Rectal smooth muscle tissue (tissue), 1 donor: ENCODE results near the gene ZBTB17.
"Not testable (repeated sequence)": the region's sequence is repeated elsewhere in the genome, so short reads cannot be mapped to it uniquely, and the experiment has no call there.

Experiments
- H3K27ac ChIP-seq: one replicate; pipeline ENCODE4 v1.7.0; 2013; ENCODE audit warnings: low read depth, low read length, inconsistent platforms
- H3K27me3 ChIP-seq: one replicate; pipeline ENCODE4 v1.7.0; 2013; ENCODE audit warnings: low read length; ENCODE audit not compliant: control insufficient read depth, insufficient read depth
- H3K36me3 ChIP-seq: one replicate; pipeline ENCODE4 v1.7.0; 2013; ENCODE audit warnings: low read length; ENCODE audit not compliant: control insufficient read depth, insufficient read depth
- H3K4me1 ChIP-seq: one replicate; pipeline ENCODE4 v1.7.0; 2013; ENCODE audit warnings: low read length; ENCODE audit not compliant: control insufficient read depth, insufficient read depth
- H3K4me3 ChIP-seq: one replicate; pipeline ENCODE4 v1.7.0; 2013; ENCODE audit warnings: low read length
- H3K9ac ChIP-seq: one replicate; pipeline ENCODE4 v1.7.0; 2013; ENCODE audit warnings: low read length

The ZBTB17 gene

DNA sequence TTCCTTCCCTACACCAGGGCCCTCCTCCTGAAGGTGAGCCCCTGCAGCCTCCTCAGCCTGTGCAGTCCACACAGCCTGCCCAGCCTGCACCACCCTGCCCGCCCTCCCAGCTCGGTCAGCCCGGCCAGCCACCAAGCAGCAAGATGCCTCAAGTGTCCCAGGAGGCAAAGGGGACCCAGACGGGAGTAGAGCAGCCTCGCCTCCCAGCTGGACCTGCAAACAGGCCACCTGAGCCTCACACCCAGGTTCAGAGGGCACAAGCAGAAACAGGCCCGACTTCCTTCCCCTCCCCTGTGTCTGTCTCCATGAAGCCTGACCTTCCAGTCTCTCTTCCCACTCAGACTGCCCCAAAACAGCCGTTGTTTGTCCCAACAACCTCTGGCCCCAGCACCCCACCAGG lies 38.8 kb downstream of the ZBTB17 start:
- no peak overlapping the region for H3K4me3 ChIP-seq
- peaks cover 54% of the 10 kb centered on the region for H3K36me3 ChIP-seq
- no peak overlapping the region for H3K27ac ChIP-seq
- no peaks in the 10 kb centered on the region for H3K4me1 ChIP-seq
- no peak overlapping the region for H3K9ac ChIP-seq
- no peaks in the 10 kb centered on the region for H3K27me3 ChIP-seq

DNA sequence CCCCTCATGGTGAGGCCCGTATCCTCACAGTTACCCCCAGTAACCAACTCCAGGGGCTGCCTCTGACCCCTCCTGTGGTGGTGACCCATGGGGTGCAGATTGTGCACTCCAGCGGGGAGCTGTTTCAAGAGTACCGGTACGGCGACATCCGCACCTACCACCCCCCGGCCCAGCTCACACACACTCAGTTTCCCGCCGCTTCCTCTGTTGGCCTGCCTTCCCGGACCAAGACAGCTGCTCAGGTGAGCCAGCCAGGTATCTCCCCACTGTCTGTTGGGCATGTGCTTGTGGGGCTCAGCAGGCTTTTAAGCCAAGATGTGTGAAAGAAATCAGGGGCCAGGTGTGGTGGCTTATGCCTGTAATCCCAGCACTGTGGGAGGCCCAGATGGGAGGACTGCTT lies 39.9 kb downstream of the ZBTB17 start:
- Histone ChIP-seq H3K27me3 (no peaks in the 10 kb centered on the region), H3K36me3 (peaks cover 50% of the 10 kb centered on the region)

DNA sequence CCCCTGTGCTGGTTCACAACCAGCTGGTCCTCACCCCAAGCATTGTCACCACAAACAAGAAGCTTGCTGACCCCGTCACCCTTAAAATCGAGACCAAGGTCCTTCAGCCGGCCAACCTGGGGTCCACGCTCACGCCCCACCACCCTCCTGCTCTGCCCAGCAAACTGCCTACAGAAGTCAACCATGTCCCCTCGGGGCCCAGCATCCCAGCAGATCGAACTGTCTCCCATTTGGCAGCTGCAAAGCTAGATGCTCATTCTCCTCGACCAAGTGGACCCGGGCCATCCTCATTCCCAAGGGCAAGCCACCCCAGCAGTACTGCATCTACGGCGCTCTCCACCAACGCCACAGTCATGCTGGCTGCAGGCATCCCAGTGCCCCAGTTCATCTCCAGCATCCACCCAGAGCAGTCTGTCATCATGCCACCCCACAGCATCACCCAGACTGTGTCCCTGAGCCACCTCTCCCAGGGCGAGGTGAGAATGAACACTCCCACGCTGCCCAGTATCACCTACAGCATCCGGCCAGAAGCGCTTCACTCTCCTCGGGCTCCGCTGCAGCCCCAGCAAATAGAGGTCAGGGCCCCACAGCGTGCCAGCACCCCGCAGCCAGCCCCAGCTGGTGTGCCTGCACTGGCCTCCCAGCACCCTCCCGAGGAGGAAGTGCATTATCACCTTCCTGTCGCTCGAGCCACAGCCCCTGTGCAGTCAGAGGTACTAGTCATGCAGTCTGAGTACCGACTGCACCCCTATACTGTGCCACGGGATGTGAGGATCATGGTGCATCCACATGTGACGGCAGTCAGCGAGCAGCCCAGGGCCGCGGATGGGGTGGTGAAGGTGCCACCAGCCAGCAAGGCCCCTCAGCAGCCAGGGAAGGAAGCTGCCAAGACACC lies 40.6 kb downstream of the ZBTB17 start:
- Histone ChIP-seq H3K27me3 (no peaks in the 10 kb centered on the region), H3K36me3 (peaks cover 51% of the 10 kb centered on the region), H3K27ac (no peak overlapping the region), H3K4me3 (no peak overlapping the region), H3K9ac (no peak overlapping the region), H3K4me1 (no peaks in the 10 kb centered on the region)

More for the DNA sequence above, 39.9 kb downstream of the ZBTB17 start:
- no peak overlapping the region for H3K4me3 ChIP-seq
- no peak overlapping the region for H3K27ac ChIP-seq
- no peaks in the 10 kb centered on the region for H3K4me1 ChIP-seq
- no peak overlapping the region for H3K9ac ChIP-seq

DNA sequence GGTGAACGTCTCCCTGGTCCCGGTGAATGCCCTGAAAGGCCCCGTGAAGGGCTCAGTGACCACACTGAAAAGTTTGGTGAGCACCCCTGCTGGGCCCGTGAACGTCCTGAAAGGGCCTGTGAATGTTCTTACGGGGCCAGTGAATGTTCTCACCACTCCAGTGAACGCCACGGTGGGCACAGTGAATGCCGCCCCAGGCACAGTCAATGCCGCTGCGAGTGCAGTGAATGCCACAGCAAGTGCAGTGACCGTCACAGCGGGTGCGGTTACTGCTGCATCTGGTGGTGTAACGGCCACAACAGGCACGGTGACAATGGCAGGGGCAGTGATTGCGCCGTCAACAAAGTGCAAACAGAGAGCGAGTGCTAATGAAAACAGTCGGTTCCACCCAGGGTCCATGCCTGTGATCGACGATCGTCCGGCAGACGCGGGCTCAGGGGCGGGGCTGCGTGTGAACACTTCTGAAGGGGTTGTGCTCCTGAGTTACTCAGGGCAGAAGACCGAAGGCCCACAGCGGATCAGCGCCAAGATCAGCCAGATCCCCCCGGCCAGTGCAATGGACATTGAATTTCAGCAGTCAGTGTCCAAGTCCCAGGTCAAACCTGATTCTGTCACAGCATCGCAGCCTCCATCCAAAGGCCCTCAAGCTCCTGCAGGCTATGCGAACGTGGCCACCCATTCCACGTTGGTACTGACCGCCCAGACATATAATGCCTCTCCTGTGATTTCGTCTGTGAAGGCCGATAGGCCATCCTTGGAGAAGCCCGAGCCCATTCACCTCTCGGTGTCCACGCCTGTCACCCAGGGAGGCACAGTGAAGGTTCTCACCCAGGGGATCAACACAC lies 41.5 kb downstream of the ZBTB17 start:
- Histone ChIP-seq H3K27me3 (no peaks in the 10 kb centered on the region), H3K36me3 (peaks cover 57% of the 10 kb centered on the region), H3K4me3 (no peak overlapping the region), H3K4me1 (no peaks in the 10 kb centered on the region), H3K27ac (no peak overlapping the region), H3K9ac (no peak overlapping the region)

DNA sequence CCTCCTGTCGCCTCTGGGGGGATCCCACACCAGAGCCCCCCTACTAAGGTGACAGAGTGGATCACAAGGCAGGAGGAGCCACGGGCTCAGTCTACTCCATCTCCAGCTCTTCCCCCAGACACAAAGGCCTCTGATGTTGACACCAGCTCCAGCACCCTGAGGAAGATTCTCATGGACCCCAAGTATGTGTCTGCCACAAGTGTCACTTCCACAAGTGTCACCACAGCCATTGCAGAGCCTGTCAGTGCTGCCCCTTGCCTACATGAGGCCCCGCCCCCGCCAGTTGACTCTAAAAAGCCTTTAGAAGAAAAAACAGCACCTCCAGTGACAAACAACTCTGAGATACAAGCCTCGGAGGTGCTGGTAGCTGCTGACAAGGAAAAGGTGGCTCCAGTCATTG lies 42.2 kb downstream of the ZBTB17 start:
- H3K27ac ChIP-seq: no peak overlapping the region
- no peak overlapping the region for H3K9ac ChIP-seq
- H3K4me1 ChIP-seq: no peaks in the 10 kb centered on the region
- H3K36me3 ChIP-seq: peaks cover 59% of the 10 kb centered on the region
- no peaks in the 10 kb centered on the region for H3K27me3 ChIP-seq
- no peak overlapping the region for H3K4me3 ChIP-seq

DNA sequence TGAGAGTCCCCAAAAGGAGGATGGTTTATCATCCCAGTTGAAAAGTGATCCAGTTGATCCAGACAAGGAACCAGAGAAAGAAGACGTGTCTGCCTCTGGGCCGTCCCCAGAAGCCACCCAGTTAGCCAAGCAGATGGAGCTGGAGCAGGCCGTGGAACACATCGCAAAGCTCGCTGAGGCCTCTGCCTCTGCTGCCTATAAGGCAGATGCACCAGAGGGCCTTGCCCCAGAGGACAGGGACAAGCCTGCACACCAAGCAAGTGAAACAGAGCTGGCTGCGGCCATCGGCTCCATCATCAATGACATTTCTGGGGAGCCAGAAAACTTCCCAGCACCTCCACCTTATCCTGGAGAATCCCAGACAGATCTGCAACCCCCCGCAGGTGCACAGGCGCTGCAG lies 43.3 kb downstream of the ZBTB17 start:
- no peak overlapping the region for H3K27ac ChIP-seq
- H3K4me3 ChIP-seq: no peak overlapping the region
- H3K36me3 ChIP-seq: peaks cover 63% of the 10 kb centered on the region
- no peaks in the 10 kb centered on the region for H3K27me3 ChIP-seq
- no peak overlapping the region for H3K9ac ChIP-seq
- H3K4me1 ChIP-seq: no peaks in the 10 kb centered on the region

DNA sequence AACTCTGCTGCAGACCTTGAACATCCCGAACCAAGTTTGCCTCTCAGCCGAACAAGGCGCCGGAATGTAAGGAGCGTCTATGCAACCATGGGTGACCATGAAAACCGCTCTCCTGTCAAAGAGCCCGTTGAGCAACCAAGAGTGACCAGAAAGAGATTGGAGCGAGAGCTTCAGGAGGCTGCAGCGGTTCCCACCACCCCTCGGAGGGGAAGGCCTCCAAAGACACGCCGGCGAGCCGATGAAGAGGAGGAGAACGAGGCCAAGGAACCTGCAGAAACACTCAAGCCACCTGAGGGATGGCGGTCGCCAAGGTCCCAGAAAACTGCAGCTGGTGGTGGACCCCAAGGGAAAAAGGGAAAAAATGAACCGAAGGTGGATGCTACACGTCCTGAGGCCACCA lies 44.0 kb downstream of the ZBTB17 start:
- H3K4me1 ChIP-seq: no peaks in the 10 kb centered on the region
- no peak overlapping the region for H3K9ac ChIP-seq
- H3K36me3 ChIP-seq: peaks cover 56% of the 10 kb centered on the region
- H3K4me3 ChIP-seq: no peak overlapping the region
- no peak overlapping the region for H3K27ac ChIP-seq
- H3K27me3 ChIP-seq: no peaks in the 10 kb centered on the region

DNA sequence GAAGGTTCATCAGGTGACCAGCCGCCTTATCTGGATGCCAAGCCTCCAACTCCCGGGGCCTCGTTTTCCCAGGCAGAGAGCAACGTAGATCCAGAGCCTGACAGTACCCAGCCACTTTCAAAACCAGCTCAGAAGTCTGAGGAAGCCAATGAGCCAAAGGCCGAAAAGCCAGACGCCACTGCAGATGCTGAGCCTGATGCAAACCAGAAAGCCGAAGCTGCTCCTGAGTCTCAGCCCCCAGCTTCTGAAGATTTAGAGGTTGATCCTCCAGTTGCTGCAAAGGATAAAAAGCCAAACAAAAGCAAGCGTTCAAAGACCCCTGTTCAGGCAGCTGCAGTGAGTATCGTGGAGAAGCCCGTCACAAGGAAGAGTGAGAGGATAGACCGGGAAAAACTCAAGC lies 44.5 kb downstream of the ZBTB17 start:
- Histone ChIP-seq H3K27me3 (no peaks in the 10 kb centered on the region), H3K9ac (no peak overlapping the region), H3K36me3 (peaks cover 56% of the 10 kb centered on the region), H3K4me3 (no peak overlapping the region), H3K27ac (no peak overlapping the region), H3K4me1 (no peaks in the 10 kb centered on the region)

DNA sequence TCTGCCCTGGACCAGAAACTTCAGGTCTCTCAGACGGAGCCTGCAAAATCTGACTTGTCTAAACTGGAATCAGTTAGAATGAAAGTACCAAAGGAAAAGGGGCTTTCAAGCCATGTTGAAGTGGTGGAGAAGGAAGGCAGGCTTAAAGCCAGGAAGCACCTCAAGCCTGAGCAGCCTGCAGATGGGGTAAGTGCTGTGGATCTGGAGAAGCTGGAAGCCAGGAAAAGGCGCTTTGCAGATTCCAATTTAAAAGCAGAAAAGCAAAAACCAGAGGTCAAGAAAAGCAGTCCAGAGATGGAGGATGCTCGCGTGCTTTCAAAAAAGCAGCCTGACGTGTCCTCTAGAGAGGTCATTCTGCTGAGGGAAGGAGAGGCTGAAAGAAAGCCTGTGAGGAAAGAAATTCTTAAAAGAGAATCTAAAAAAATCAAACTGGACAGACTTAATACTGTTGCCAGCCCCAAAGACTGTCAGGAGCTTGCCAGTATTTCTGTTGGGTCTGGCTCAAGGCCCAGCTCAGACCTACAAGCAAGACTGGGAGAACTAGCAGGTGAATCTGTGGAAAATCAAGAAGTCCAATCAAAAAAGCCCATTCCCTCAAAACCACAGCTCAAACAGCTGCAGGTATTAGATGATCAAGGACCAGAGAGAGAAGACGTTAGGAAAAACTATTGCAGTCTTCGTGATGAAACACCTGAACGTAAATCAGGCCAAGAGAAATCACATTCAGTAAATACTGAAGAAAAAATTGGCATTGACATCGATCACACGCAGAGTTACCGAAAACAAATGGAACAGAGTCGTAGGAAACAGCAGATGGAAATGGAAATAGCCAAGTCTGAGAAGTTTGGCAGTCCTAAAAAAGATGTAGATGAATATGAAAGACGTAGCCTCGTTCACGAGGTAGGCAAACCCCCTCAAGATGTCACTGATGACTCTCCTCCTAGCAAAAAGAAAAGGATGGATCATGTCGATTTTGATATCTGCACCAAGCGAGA lies 46.6 kb downstream of the ZBTB17 start:
- H3K9ac ChIP-seq: no peak overlapping the region
- H3K4me3 ChIP-seq: no peak overlapping the region
- no peaks in the 10 kb centered on the region for H3K27me3 ChIP-seq
- H3K27ac ChIP-seq: no peak overlapping the region
- no peaks in the 10 kb centered on the region for H3K4me1 ChIP-seq
- peaks cover 46% of the 10 kb centered on the region for H3K36me3 ChIP-seq

DNA sequence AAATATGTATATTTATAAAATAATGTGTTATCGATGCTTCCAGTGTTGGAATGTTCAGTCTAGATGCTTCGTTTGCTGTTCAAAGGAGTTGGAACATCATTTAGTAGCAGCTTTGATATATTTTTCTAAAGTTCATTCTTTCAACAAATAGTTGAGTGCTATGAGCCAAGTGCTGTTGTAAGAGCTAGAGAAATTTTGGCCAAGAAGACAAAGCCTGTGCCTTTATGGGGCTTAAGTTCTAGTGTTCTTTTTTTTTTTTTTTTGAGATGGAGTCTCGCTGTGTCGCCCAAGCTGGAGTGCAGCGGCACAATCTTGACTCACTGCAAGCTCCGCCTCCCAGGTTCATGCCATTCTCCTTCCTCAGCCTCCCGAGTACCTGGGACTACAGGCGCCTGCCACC lies 49.5 kb downstream of the ZBTB17 start:
- peaks cover 32% of the 10 kb centered on the region for H3K36me3 ChIP-seq
- not testable (repeated sequence) for H3K4me1 ChIP-seq, H3K27me3 ChIP-seq, H3K27ac ChIP-seq, H3K9ac ChIP-seq, H3K4me3 ChIP-seq

DNA sequence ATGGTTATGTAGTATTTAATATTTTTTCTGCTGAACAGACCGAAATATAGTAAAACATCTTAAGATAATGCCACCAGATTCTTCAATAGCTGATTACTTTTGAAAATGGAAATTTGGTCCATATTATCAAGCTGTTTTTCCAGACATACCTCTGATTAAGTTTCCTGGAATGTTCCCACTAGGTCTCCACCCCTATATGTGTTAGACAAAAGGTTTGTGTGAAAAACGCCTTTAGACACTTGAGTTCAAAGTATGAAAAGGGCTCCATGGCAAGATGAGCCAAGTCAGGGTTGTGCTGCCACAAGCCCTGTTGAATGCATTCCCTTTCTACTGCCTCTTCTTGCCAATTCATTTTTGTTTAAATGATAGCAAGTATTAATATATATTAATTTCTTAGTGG lies 52.7 kb downstream of the ZBTB17 start:
- Histone ChIP-seq H3K27ac (no peak overlapping the region), H3K4me1 (no peaks in the 10 kb centered on the region), H3K4me3 (no peak overlapping the region), H3K27me3 (no peaks in the 10 kb centered on the region), H3K36me3 (peaks cover 19% of the 10 kb centered on the region), H3K9ac (no peak overlapping the region)
